Central memory CD8-positive, alpha-beta T cell (primary cell): Measurements from ENCODE around the gene MAD2L2.
"Not testable (repeated sequence)": the region's sequence is repeated elsewhere in the genome, so short reads cannot be mapped to it uniquely, and the experiment has no call there.

Source experiments
- ATAC-seq: fragments of 150-1000 bp; cut with Tn5 transposase; replicated peaks from 2 replicates; pipeline ENCODE4 v1.10.0; 2022; ENCODE audit warnings: mild to moderate bottlenecking, moderate FRiP score, moderate number of reproducible peaks; ENCODE audit not compliant: poor library complexity, severe bottlenecking; ENCODE audit errors: extremely low read depth
- DNase-seq, 2 donors: peaks; one replicate each; pipeline ENCODE4 v3.0.0; 2021; ENCODE audit warnings: low spot score in 2 of 2
- H3K27ac Mint-ChIP-seq: one replicate; pipeline ENCODE4 v1.8.0; 2022; ENCODE audit warnings: low read depth, mild to moderate bottlenecking, moderate library complexity, mixed read lengths
- H3K27me3 Mint-ChIP-seq: one replicate; pipeline ENCODE4 v1.8.0; 2022; ENCODE audit warnings: mixed read lengths
- H3K36me3 Mint-ChIP-seq: one replicate; pipeline ENCODE4 v1.8.0; 2022; ENCODE audit warnings: mild to moderate bottlenecking, moderate library complexity, mixed read lengths; ENCODE audit not compliant: insufficient read depth
- H3K4me1 Mint-ChIP-seq: one replicate; pipeline ENCODE4 v1.8.0; 2022; ENCODE audit warnings: mixed read lengths
- H3K4me3 Mint-ChIP-seq: one replicate; pipeline ENCODE4 v1.8.0; 2022; ENCODE audit warnings: mild to moderate bottlenecking, moderate library complexity, mixed read lengths
- H3K9me3 Mint-ChIP-seq: one replicate; pipeline ENCODE4 v1.8.0; 2022; ENCODE audit warnings: mixed read lengths

MAD2L2 gene

GRCh38 chr1:11642418-11643017, 38.4 kb downstream of the MAD2L2 start:
- H3K4me3 Mint-ChIP-seq, H3K9me3 Mint-ChIP-seq, H3K27ac Mint-ChIP-seq, H3K4me1 Mint-ChIP-seq, H3K36me3 Mint-ChIP-seq, H3K27me3 Mint-ChIP-seq: not testable (repeated sequence)
- DNase-seq = peak; percentile 52 to 57
- ATAC-seq = peak; percentile 64

GRCh38 chr1:11641776-11642305, 39.1 kb downstream of the MAD2L2 start:
- no peak overlapping the region for H3K4me3 Mint-ChIP-seq
- DNase-seq (no peak), ATAC-seq (no peak)
- H3K4me1 Mint-ChIP-seq = no peaks in the 10 kb centered on the region
- H3K36me3 Mint-ChIP-seq = no peaks in the 10 kb centered on the region
- H3K27me3 Mint-ChIP-seq = peaks cover 6% of the 10 kb centered on the region
- H3K27ac Mint-ChIP-seq = no peak overlapping the region
- H3K9me3 Mint-ChIP-seq = no peaks in the 10 kb centered on the region

- DNase-seq (no peak), ATAC-seq (no peak)
- Mint-ChIP-seq H3K4me1 (no peaks in the 10 kb centered on the region), H3K9me3 (no peaks in the 10 kb centered on the region), H3K27ac (no peak overlapping the region), H3K27me3 (peaks cover 14% of the 10 kb centered on the region), H3K4me3 (no peak overlapping the region), H3K36me3 (peaks cover 1% of the 10 kb centered on the region)
Observed at GRCh38 chr1:11640944-11641343, 40.0 kb downstream of the MAD2L2 start.

- H3K27ac Mint-ChIP-seq = no peak overlapping the region
- ATAC-seq (no peak), DNase-seq (no peak)
- H3K4me1 Mint-ChIP-seq = no peaks in the 10 kb centered on the region
- peaks cover 4% of the 10 kb centered on the region for H3K36me3 Mint-ChIP-seq
- H3K9me3 Mint-ChIP-seq = no peaks in the 10 kb centered on the region
- H3K4me3 Mint-ChIP-seq = no peak overlapping the region
- peaks cover 18% of the 10 kb centered on the region for H3K27me3 Mint-ChIP-seq
Observed at GRCh38 chr1:11640101-11640500, 40.8 kb downstream of the MAD2L2 start.

- Mint-ChIP-seq H3K27me3 (peaks cover 19% of the 10 kb centered on the region), H3K4me3 (no peak overlapping the region), H3K36me3 (peaks cover 4% of the 10 kb centered on the region)
Observed at GRCh38 chr1:11639372-11639771, 41.6 kb downstream of the MAD2L2 start.

GRCh38 chr1:11638121-11638520, 42.8 kb downstream of the MAD2L2 start:
- DNase-seq = no peak
- H3K4me3 Mint-ChIP-seq = no peak overlapping the region
- ATAC-seq = no peak
- H3K36me3 Mint-ChIP-seq = peaks cover 4% of the 10 kb centered on the region
- H3K9me3 Mint-ChIP-seq = no peaks in the 10 kb centered on the region
- H3K27ac Mint-ChIP-seq = no peak overlapping the region
- peaks cover 28% of the 10 kb centered on the region for H3K27me3 Mint-ChIP-seq
- H3K4me1 Mint-ChIP-seq = no peaks in the 10 kb centered on the region

More at GRCh38 chr1:11639372-11639771, 41.6 kb downstream of the MAD2L2 start:
- DNase-seq (no peak), ATAC-seq (no peak)
- H3K27ac Mint-ChIP-seq = no peak overlapping the region
- H3K9me3 Mint-ChIP-seq = no peaks in the 10 kb centered on the region
- H3K4me1 Mint-ChIP-seq = no peaks in the 10 kb centered on the region

GRCh38 chr1:11634365-11635192, 46.4 kb downstream of the MAD2L2 start:
- H3K4me3 Mint-ChIP-seq = no peak overlapping the region
- no peak overlapping the region for H3K27ac Mint-ChIP-seq
- peaks cover 46% of the 10 kb centered on the region for H3K27me3 Mint-ChIP-seq
- ATAC-seq (no peak), DNase-seq (no peak)
- H3K4me1 Mint-ChIP-seq = peaks cover 5% of the 10 kb centered on the region
- no peaks in the 10 kb centered on the region for H3K9me3 Mint-ChIP-seq
- peaks cover 4% of the 10 kb centered on the region for H3K36me3 Mint-ChIP-seq

GRCh38 chr1:11629184-11630016, 51.5 kb downstream of the MAD2L2 start:
- no peak for ATAC-seq
- H3K4me3 Mint-ChIP-seq = no peak overlapping the region

GRCh38 chr1:11628767-11629166, 52.2 kb downstream of the MAD2L2 start:
- H3K27ac Mint-ChIP-seq = no peak overlapping the region
- H3K4me1 Mint-ChIP-seq = peaks cover 5% of the 10 kb centered on the region
- H3K27me3 Mint-ChIP-seq = peaks cover 74% of the 10 kb centered on the region
- peaks cover 3% of the 10 kb centered on the region for H3K36me3 Mint-ChIP-seq
- H3K4me3 Mint-ChIP-seq = no peak overlapping the region
- DNase-seq = no peak
- H3K9me3 Mint-ChIP-seq = no peaks in the 10 kb centered on the region
- ATAC-seq = no peak

More at GRCh38 chr1:11629184-11630016, 51.5 kb downstream of the MAD2L2 start:
- no peaks in the 10 kb centered on the region for H3K9me3 Mint-ChIP-seq
- H3K27ac Mint-ChIP-seq = no peak overlapping the region
- DNase-seq = no peak
- peaks cover 3% of the 10 kb centered on the region for H3K36me3 Mint-ChIP-seq
- H3K4me1 Mint-ChIP-seq = peaks cover 5% of the 10 kb centered on the region
- peaks cover 74% of the 10 kb centered on the region for H3K27me3 Mint-ChIP-seq

GRCh38 chr1:11626551-11626950, 54.4 kb downstream of the MAD2L2 start:
- no peak overlapping the region for H3K4me3 Mint-ChIP-seq
- peaks cover 4% of the 10 kb centered on the region for H3K4me1 Mint-ChIP-seq
- ATAC-seq = no peak
- no peak overlapping the region for H3K27ac Mint-ChIP-seq
- H3K27me3 Mint-ChIP-seq = peaks cover 85% of the 10 kb centered on the region
- H3K36me3 Mint-ChIP-seq = peaks cover 3% of the 10 kb centered on the region
- H3K9me3 Mint-ChIP-seq = no peaks in the 10 kb centered on the region
- DNase-seq = no peak
